Measurements from ENCODE around the gene SRP14. TPM values are rescaled to one million over a fixed set of nuclear protein-coding genes. Genes with fewer than 3 reads are reported as not detected.

Gene SRP14
- total RNA-seq, 1 experiment from 2014 or later, result 200 TPM

- no CpG with 5 or more reads among the region's 10 CpGs for WGBS (ENCODE audit: extremely low coverage, insufficient read length, low lambda C conversion rate)
- H3K4ac ChIP-seq (ENCODE audit: low read depth, low read length), result no peak overlapping the region
- H2AK5ac ChIP-seq (ENCODE audit: insufficient read length, low read length), result no peak overlapping the region
- no peaks in the 10 kb centered on the region for H3K79me1 ChIP-seq (ENCODE audit: insufficient read depth, low read depth, low read length, poor library complexity, severe bottlenecking)
- no peak overlapping the region for H2BK5ac ChIP-seq (ENCODE audit: insufficient read length, low read length)
- peaks cover 5% of the 10 kb centered on the region; the same call in 1 of the 2 replicates for H3K4me1 ChIP-seq (ENCODE audit: insufficient read depth, low read length)
- no peaks in the 10 kb centered on the region for H4K20me1 ChIP-seq (ENCODE audit: control insufficient read depth, insufficient read depth, insufficient read length)
- no peak overlapping the region for H4K8ac ChIP-seq (replicated peaks; ENCODE audit: insufficient read length, low read depth, low read length)
- H3K79me2 ChIP-seq (ENCODE audit: insufficient read depth, low read length), result no peaks in the 10 kb centered on the region
- no peak overlapping the region for H2BK120ac ChIP-seq (ENCODE audit: low read depth, low read length, poor library complexity, severe bottlenecking)
- no peak overlapping the region for H3K4me2 ChIP-seq (ENCODE audit: insufficient read depth, insufficient read length, low read length)
- no peak overlapping the region; a peak in 1 of 7 replicates for H3K27ac Mint-ChIP-seq
- no peak overlapping the region for H3K9ac ChIP-seq (ENCODE audit: extremely low read depth, insufficient read length, low read length)
- DNase-seq, result no peak
- H3K23me2 ChIP-seq (ENCODE audit: insufficient read length, low read depth, low read length, poor library complexity, severe bottlenecking), result no peaks in the 10 kb centered on the region
- H3K4me1 Mint-ChIP-seq, result peaks cover 37 to 43% of the 10 kb centered on the region in 2 experiments
- no peak overlapping the region for H3T11ph ChIP-seq (ENCODE audit: low read length)
- no peak overlapping the region for H2BK20ac ChIP-seq (ENCODE audit: low read depth, low read length, poor library complexity, severe bottlenecking)
- no peaks in the 10 kb centered on the region for H3K27me3 Mint-ChIP-seq (ENCODE audit: low read depth)
- H3K14ac ChIP-seq (ENCODE audit: insufficient read depth, low read length), result no peak overlapping the region
- H2AFZ ChIP-seq (ENCODE audit: low read length), result no peak overlapping the region
- H3K9me3 Mint-ChIP-seq, result no peaks in the 10 kb centered on the region
- H4K91ac ChIP-seq (ENCODE audit: insufficient read length, low read depth, low read length), result no peak overlapping the region
- no peaks in the 10 kb centered on the region for H3K36me3 Mint-ChIP-seq (ENCODE audit: insufficient read depth in 1 of 3, low read depth in 3 of 3)
- H2BK12ac ChIP-seq (ENCODE audit: insufficient read length, low read depth, low read length), result no peak overlapping the region
- no peak overlapping the region for H4K5ac ChIP-seq (ENCODE audit: insufficient read length, low read depth, low read length)
- no peaks in the 10 kb centered on the region for H3K9me3 ChIP-seq (ENCODE audit: control insufficient read depth, low read depth, low read length)
- no peak overlapping the region for H3K18ac ChIP-seq (ENCODE audit: insufficient read length, low read depth, low read length)
- no peak overlapping the region for H3K56ac ChIP-seq (ENCODE audit: insufficient read length, low read depth, low read length)
- no peak overlapping the region for H3K27ac ChIP-seq (ENCODE audit: insufficient read length, low read depth, low read length)
- H3K4me3 Mint-ChIP-seq, result no peak overlapping the region; a peak in 2 of 5 replicates
- H3K27me3 ChIP-seq (ENCODE audit: insufficient read depth, low read length), result no peaks in the 10 kb centered on the region
- no peak for TF ChIP-seq CTCF (conservative IDR thresholded peaks at IDR 0.05)
- no peak overlapping the region for H3K23ac ChIP-seq (ENCODE audit: insufficient read length, low read depth, low read length)
- no peak overlapping the region for H2BK15ac ChIP-seq (ENCODE audit: low read depth, low read length)
These were observed 5.1 kb upstream of the SRP14 start for GRCh38 chr15:40043927-40044716.
